SK-N-SH (cell line): Measurements from ENCODE around the gene NPC1L1.

Experiments used
- EP300 ChIP-seq, 2 experiments: IDR thresholded peaks; 2 replicates each; pipeline versions ENCODE4 v1.4.0 to v1.6.1; 2012; ENCODE audit warnings: borderline replicate concordance in 1 of 2, low read depth in 1 of 2, low read length in 1 of 2
- FOXM1 ChIP-seq: IDR thresholded peaks from 2 replicates; pipeline ENCODE4 v1.4.0; 2012; ENCODE audit warnings: low read depth, mild to moderate bottlenecking

DNA sequence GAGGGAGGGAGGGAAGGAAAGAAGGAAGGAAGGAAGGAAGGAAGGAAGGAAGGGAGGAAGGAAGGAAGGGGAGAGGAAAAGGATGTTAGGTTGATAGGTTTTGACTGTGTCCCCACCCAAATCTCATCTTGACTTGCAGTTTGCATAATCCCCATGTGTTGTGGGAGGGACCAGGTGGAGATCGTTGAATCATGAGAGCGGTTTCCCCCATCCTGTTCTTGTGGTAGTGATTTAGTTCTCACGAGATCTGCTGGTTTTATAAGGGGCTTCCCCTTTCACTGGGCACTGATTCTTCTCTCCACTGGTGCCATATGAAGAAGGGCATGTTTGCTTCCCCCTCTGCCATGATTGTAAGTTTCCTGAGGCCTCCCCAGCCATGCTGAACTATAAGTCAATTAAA lies 35.5 kb downstream of the NPC1L1 start:
- no peak for TF ChIP-seq EP300 (IDR thresholded peaks at IDR 0.05; ENCODE audit: borderline replicate concordance in 1 of 2, low read depth in 1 of 2, low read length in 1 of 2)
- no peak for TF ChIP-seq FOXM1
